Limb (tissue), 2 donors: ENCODE data around the gene INCA1.

ENCODE experiments used
- DNase-seq, 2 donors: peaks; one replicate each; pipeline ENCODE4 v3.0.0-alpha.2; 2016; ENCODE audit errors: extremely low spot score in 2 of 2

INCA1 gene

DNA sequence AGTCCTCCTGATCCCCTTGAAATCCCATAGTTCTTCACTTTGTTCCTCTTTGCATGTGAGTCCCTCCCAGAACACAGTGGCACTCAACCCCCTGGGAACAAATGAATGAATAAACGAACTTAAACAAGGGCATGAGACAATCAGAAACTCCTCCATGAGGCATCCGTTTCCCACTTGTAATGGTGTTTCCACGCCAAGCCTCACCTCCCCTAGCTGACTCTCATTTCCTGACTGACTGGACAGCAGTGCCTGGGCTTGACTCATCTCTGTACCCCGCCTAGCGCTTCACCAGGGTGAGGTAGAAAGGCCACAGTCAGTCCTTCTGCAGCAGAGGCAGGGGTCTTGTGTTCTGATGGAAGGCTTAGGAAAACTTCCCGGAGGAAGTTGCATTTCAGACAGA lies 14.6 kb upstream of the INCA1 start:
- DNase-seq, result peak in 1 of 2 donors; percentile 7

DNA sequence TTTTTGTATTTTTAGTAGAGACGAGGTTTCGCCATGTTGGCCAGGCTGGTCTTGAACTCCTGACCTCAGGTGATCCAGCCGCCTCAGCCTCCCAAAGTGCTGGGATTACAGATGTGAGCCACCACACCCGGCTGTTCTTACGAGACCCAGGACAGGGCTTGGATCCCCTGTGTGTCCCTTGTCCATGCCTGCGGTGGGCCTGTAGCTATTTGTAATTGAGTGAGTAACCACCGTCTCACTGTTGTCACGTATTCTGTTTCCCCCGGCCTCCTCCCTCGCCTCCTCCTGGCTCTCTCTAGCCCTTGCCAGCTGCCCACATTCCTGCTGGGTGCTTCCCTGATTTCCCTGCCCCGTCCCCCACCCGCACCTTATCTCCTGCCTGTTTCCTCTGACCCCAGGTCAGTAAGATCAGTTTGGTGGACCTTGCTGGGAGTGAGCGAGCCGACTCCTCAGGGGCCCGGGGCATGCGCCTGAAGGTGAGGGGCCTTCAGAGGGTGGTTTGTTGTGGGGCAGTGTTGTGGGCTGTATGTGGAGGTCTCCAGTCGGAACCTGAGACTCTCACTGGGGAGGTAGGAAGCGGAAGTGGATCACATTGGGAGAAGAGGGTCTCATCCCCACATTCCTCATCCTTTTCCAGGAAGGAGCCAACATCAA lies 6.0 kb upstream of the INCA1 start:
- DNase-seq, result no peak

DNA sequence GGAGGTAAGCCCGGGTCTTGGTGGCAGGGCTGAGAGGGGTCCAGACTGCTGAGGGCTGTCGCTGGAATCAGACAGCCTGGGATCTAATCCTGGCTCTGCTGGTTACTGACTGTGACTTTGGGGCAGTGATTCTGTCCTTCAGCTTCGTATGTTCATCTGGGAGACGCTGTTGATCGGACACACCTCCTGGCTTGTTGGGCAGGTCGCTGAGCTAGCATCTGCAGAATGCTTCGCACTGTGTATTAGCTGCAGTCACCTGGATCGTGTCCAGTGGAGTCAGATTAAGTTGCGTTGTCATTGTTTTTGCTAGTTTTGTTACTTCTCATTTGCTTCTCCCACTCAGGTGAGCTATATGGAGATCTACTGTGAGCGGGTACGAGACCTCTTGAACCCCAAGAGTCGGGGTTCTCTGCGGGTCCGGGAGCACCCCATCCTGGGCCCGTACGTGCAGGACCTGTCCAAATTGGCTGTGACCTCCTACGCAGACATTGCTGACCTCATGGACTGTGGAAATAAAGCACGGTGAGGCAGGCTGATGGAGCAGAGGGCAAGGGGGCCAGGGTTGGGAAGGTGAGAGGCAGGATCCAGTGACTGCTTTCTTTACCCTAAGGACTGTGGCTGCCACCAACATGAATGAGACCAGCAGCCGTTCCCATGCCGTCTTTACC lies 4.9 kb upstream of the INCA1 start:
- DNase-seq, result no peak

DNA sequence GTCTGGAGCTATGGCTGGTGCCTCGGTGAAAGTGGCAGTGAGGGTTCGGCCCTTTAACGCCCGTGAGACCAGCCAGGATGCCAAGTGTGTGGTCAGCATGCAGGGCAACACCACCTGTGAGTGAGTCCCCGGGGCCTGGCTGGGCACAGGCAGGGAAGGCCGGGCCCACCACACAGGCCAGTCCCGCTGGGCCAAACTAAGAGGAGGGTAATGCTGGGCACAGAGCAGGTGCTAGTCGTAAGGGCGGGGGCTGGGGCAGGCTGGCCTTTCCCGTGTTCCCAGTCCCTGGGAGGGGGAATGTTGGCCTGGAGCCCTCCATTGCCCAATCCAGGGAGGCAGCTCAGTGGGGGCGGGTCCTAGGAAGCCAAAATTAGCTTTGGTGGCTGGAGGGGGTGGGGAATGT lies 2.9 kb upstream of the INCA1 start:
- no peak for DNase-seq

DNA sequence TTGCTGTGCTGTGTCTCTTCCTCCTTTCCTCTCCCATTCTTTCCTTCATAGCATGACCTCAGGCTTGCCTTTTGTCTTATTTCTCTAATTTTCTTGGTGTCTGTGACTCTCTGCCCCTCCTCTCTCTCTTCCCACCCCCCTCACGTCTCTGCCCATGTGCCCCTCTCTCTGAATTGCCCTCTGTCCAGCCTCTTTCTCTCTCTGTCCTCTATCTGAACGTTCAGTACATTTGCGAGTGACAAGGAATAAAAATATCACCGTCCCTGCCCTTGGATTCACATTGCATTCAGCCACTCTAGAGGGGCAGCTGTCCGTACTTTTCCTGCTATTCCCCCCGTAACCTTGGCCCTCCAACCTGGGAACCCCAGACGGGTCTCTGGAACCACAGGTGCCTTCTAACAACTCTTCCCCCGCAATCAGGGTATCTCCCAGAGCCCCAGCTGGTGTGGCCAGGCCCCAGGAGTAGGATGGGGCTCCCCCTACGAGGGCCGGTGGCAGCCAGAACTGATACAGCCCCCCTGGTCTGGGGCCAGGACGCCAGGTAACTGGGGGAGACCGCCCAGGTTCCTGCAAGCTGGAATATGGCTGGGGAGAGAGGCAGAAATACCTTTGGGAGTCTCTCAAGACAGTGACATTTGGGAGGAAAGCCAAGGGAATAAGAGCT lies 2.2 kb upstream of the INCA1 start:
- no peak for DNase-seq

- DNase-seq, result no peak
These were observed 1.6 kb upstream of the INCA1 start for GRCh38 chr17:4998732-4999429.

DNA sequence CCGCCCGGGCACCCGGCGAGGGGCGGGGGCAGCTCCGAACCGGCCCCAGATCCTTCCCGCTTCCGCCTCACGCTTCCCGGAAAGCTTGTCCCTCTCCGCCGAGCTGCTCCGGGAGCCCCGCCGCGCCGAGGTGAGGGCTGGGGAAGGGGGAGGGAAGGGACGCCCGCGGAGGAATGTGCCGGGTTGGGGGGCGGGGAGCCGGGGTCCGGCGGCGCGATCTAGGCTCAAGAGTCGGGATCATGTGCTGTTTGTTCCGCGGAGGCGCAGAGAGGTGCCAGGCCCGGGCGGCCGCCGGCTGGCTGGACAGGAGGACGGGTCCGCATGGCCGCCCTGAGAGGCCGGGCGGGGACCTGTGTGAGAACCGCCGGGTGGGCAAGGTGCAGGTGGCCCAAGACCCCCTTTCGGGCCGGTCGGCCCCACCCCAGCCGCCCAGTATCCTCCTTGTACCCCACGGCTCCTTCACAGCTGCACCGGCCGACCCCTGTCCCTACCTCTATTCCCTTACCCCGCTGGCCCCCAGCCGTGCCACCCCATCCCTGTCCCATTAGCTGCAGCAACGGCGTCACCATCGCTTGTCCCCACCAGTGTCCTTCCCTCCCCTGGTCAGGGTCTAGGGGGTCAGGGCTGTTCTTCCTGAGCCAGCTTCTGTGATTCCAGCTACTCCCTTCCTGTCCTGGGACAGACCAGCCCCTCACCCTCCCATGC lies 857 bp upstream of the INCA1 start:
- no peak for DNase-seq

- DNase-seq, result no peak
These were observed 3.2 kb downstream of the INCA1 start for GRCh38 chr17:4994081-4994595.

DNA sequence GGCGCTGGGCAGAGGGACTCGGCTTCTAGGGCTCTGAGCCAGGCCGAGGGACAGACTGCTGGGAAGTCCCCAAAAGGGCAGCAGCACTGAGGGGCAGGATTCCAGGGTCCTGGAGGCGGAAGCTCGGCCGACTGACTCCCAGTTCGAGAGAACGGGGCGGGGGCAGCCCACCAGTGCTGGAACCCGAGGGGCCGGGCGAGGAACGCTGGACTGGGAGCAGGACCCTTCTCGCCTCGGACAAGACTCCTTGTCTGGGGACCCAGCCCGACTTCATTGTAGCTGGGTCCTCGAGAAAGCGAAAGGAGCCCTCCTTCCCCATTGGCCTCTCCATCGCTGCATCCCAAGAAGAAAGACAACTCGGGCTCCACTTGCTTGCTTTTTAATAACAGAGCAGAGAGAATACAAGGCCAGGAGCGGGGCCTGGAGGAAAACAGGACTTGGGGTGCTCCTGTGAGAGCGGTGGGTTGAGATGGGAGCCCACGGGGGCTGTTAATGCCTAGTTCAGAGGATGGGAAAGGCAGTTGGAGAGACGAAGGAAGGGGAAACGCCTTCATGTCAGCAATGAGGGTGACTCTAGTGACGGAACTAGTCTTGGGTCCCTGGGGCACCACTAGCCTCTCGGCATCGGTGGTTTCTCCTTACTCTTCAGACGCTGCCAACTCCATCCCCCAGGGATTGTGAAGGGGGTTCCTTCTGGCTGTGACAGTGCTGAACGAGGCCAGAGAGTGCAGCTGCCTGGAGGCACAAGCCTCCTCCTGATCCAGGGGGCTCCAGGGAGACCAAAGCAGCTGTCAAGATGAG lies 9.4 kb downstream of the INCA1 start:
- DNase-seq, result peak; percentile 7 to 49

DNA sequence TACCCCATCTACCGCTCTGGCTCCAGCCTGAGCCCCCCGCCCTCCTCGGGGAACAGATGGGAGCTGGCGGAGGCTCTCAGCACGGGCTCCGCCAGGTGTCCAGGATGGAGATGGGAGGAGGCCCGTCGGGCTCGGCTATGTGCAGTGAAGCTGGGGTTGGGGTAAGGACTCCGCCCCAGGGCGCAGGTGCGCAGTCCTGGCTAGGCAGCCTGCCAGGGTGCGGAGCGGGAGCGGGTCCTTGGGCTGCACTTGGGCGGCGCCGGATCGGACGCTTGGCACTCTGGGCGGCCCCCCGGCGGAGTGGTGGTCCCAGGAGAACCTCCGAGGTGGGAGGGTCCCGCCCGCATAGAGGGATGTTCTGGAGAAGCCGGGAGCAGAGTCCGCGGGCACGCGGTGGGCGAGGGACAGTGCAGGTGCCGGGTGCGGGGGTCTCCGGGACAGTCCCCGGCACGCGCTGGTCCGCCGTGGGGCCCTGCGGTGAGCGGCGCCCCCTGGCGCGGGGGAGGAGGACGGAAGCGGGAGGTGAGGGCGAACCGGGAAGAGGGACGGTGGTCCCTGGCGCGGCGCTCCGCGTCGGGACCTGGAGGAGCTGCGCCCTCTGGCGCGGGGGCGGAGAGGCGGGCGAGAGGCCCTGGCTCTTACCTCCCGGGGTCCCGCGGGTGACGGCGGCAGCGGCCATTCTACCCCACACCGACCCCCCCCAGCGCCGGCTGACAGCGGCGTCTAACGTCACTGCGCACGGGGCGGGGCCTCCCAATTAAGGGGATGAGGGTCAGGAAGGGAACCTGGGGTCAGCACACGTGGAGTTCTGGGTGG lies 10.2 kb downstream of the INCA1 start, which contains the start of gene CAMTA2:
CAMTA2 (minus strand) TSS at position 725 of the 816 bp plus-strand sequence. CDS start 1,453 bp downstream, outside the sequence.
- peak; percentile 73 to 90 for DNase-seq

- no peak for DNase-seq
These were observed 10.9 kb downstream of the INCA1 start for GRCh38 chr17:4986403-4986802.

DNA sequence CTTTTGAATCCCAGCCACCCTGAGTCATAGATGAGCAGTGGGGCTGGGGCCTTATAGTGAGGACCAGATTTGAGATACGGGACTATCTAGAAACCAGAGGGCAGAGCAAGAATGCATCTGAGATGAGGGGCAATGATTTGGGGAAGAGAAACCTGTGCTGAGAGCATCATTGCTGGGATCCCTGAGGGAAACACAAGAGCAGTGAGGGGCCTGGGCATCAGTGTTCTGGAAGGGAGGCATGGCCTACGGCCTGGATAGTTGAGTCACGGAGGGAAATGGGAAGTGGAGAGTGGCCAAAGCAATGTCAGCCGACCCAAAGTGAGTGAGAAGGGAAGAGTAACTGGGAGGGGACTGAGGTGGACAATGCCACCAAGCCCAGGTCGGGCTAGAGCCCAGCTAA lies 15.0 kb downstream of the INCA1 start:
- DNase-seq, result no peak

DNA sequence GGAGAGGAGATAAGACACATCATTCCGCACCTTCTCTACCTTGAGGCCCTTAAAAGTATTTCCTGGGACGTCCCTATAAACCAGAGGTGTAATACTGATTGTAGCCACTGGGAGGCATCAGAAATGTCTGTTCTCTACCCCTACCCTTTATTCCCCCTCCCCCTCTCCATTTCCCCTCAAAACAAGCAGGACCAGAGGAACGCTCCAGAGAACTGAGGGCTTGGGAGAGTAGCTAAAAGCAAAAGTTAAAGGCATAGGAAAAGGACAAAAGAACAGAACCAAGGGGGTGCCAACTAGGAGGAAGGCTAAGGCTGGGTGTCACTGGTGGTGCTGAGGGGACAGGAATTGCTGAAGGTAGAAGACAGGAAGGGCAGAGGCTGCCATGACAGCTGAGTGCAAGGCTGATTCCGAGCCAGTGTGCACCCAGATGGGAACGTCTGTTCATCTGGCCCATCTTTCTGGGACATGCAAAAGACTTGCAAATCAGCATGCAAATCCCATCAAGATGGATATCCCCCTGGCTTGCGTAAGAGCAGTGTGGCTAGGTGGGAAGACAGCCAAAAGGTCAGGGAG lies 16.6 kb downstream of the INCA1 start:
- DNase-seq, result peak; percentile 46 to 59

- no peak for DNase-seq
These were observed 18.6 kb downstream of the INCA1 start for GRCh38 chr17:4978726-4979125.

- DNase-seq, result no peak
These were observed 23.1 kb downstream of the INCA1 start for GRCh38 chr17:4974115-4974670.

DNA sequence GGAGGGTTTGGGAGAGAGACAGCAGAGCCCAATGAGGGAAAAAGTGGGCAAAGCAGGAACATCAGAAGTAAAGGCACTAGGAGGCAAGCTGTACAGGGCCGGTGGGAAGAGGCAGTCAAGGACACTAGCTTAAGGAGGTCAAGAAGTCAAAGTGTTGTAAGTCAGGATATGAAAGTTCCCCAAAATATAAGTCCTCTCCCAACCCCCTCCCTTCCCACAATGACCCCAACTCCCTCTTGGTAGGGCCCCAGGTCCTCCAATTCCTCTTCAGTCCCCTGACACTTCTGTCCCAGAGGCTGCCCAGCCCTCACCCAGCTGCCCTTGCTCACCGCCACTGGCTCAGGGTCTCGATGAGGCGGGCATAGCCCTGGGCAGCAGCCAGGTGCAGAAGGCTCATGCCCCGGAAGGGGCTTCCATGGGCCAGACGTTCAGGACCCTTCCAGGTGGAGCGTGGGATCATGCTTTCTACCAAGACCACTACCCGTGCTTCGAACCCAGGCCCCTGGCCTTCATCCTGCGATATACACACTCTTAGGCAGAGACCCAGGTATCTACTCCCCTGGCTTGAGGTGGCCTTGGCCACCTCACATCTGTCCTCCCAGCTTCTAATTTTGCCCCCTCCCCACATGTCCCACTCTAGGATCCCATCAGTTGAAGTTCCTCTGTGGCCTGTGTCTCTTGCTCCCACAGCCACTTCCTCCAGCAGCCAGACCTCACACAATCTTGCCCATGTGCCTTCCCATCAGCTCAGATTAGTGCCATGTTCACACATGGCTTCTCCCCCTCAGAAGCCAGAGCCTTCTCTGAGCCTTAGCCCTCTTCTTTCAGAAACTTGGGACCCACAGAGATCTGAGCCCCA lies 23.8 kb downstream of the INCA1 start:
- no peak for DNase-seq

DNA sequence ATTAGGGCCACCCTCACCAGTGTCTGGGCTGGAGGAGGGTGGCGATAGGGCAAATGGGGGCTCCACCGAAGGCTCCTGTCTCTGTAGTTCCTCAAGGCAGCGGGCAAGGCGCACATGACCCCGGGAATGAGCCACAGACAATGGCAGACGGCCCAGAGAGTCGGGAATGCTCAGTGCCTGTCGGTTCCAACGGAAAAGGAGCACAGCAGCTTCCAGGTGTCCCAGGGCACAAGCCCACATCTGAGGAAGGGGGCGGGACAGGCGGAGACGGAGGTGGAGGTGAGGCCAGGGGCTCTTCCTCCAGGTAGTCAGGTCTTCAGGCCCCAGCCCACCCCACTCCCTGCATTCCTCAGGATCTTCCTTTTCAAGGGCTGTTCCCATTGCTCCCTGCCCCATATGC lies 24.6 kb downstream of the INCA1 start:
- no peak for DNase-seq

- no peak for DNase-seq
These were observed 25.0 kb downstream of the INCA1 start for GRCh38 chr17:4972322-4972721.
